Urothelium cell line (cell line): ENCODE data around the gene ANKUB1.

Experiments used
- DNase-seq: peaks from one replicate; pipeline ENCODE4 v3.0.0; 2011; ENCODE audit warnings: low spot score, mixed read lengths
- FAIRE-seq: peaks from 2 replicates; lab custom pipeline; 2011; peaks lifted over from hg19 to GRCh38; lab: Jason Lieb, UNC

Gene ANKUB1

DNA sequence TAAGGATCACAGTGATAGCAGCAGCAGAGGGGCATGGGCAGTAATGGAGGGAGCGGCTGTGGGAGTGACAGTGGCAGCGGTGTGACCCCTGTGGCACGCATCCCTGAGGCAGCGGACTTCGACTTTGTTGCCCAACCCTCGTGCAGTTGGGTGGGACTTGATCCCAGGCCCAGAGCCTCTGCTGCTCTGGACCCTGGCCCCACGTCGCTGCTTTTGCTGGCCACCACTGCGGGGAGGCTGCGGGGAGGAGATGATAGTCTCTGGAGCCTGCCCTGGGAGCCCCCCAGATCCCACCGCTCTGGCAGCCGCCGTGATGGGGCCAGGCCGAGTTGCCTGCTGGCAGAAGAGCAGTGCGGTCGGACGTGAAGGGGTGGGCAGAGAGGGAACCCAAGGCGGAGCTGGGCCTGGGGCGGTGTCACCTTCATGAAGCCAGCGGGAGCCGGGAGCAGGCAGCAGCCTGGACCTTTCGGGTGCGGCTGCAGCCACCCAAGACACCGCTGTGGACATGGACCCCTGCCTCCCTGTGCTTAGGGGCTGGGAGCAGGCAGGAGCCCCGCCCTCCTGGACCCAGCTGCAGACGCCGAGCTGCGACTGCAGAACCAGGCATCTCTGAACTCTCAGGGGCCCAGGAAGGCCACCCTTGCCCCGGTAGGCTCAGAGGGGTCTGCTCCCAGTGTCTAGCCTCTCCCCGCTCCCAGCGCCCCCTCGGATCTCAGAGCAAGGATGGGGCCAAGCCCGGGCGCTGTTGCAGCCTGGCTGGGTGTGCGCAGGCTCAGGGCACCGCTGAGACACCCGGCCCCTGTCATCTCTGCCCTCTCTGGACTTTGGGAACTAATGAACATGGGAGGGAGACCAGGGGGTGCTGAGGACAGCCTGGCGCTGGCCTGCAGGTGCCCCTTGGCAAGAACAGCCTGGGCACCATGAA is 78.4 kb downstream of the ANKUB1 start:
- DNase-seq (no peak), FAIRE-seq (no peak)
